Loucy (cell line): ENCODE measurements around the gene CYP2J2.

Experiments used
- H2AFZ ChIP-seq: fragments of 200-600 bp; sonication (generic); 2 replicates; pipeline ENCODE4 v1.6.0; 2016; ENCODE audit warnings: antibody characterized with exemption, mild to moderate bottlenecking, low read length, moderate library complexity
- H3F3A ChIP-seq: fragments of 200-600 bp; 2 replicates; pipeline ENCODE4 v1.6.0; 2016; ENCODE audit warnings: antibody characterized with exemption, low read depth, mild to moderate bottlenecking
- H3K27me3 ChIP-seq: fragments of 200-600 bp; sonication (generic); 2 replicates; pipeline ENCODE4 v1.6.1; 2014; ENCODE audit warnings: low read length, mild to moderate bottlenecking; ENCODE audit not compliant: insufficient read depth, poor library complexity, severe bottlenecking
- H3K36me3 ChIP-seq: fragments of 200-600 bp; sonication (generic); 2 replicates; pipeline ENCODE4 v1.6.1; 2016; ENCODE audit warnings: low read length; ENCODE audit not compliant: insufficient read depth
- H3K4me1 ChIP-seq: fragments of 200-600 bp; sonication (generic); 2 replicates; pipeline ENCODE4 v1.5.1; 2014; ENCODE audit warnings: low read length, mild to moderate bottlenecking; ENCODE audit not compliant: insufficient read depth, poor library complexity, severe bottlenecking
- H3K4me2 ChIP-seq: fragments of 200-600 bp; sonication (generic); 2 replicates; pipeline ENCODE4 v1.6.0; 2014; ENCODE audit warnings: antibody characterized with exemption, low read length, low read depth, mild to moderate bottlenecking; ENCODE audit not compliant: poor library complexity, severe bottlenecking
- H3K4me3 ChIP-seq: fragments of 200-600 bp; sonication (generic); 2 replicates; pipeline ENCODE4 v1.5.1; 2014; ENCODE audit warnings: low read length, mild to moderate bottlenecking, mixed read lengths; ENCODE audit not compliant: poor library complexity, severe bottlenecking
- H3K79me2 ChIP-seq: fragments of 200-600 bp; sonication (generic); 2 replicates; pipeline ENCODE4 v1.6.1; 2014; ENCODE audit warnings: low read length; ENCODE audit not compliant: insufficient read depth
- H3K9ac ChIP-seq: fragments of 200-600 bp; sonication (generic); 2 replicates; pipeline ENCODE4 v1.6.0; 2014; ENCODE audit warnings: mild to moderate bottlenecking, low read depth, low read length, moderate library complexity; ENCODE audit not compliant: poor library complexity, severe bottlenecking
- H3K9me2 ChIP-seq: fragments of 200-600 bp; sonication (generic); replicated peaks from 2 replicates; pipeline ENCODE4 v1.6.1; 2016; ENCODE audit warnings: low read depth, low read length, mixed read lengths
- H3K9me3 ChIP-seq: fragments of 200-600 bp; sonication (generic); 2 replicates; pipeline ENCODE4 v1.6.1; 2014; ENCODE audit warnings: mild to moderate bottlenecking, antibody characterized with exemption, low read length, low read depth; ENCODE audit not compliant: insufficient read depth
- H4K20me1 ChIP-seq: fragments of 200-600 bp; sonication (generic); 2 replicates; pipeline ENCODE4 v1.6.0; 2014; ENCODE audit warnings: antibody characterized with exemption, low read length, mild to moderate bottlenecking; ENCODE audit not compliant: insufficient read depth, poor library complexity, severe bottlenecking
- CTCF ChIP-seq: fragments of 200-600 bp; sonication (generic); conservative IDR thresholded peaks from 2 replicates; pipeline ENCODE4 v1.5.1; 2014; ENCODE audit warnings: mild to moderate bottlenecking, antibody characterized with exemption, low read length
- EZH2phosphoT487 ChIP-seq: fragments of 200-600 bp; IDR thresholded peaks from 2 replicates; pipeline ENCODE4 v1.6.1; 2018; ENCODE audit warnings: antibody characterized with exemption, mild to moderate bottlenecking, moderate library complexity, borderline replicate concordance

Gene CYP2J2

GRCh38 chr1:59892841-59893811 lies 33.4 kb downstream of the CYP2J2 start:
- Histone ChIP-seq H3K4me3 (peak overlapping the region; percentile 56), H4K20me1 (no peaks in the 10 kb centered on the region), H3K79me2 (no peaks in the 10 kb centered on the region), H2AFZ (peak overlapping the region; percentile 0; the same call in 1 of the 2 replicates), H3K4me2 (peak overlapping the region; percentile 76), H3K36me3 (no peaks in the 10 kb centered on the region), H3K9me3 (peaks cover 13% of the 10 kb centered on the region; the same call in 1 of the 2 replicates), H3K27me3 (no peaks in the 10 kb centered on the region), H3K4me1 (peaks cover 27% of the 10 kb centered on the region), H3F3A (peaks cover 6% of the 10 kb centered on the region), H3K9me2 (no peaks in the 10 kb centered on the region), H3K9ac (peak overlapping the region; percentile 28)
- TF ChIP-seq EZH2phosphoT487, result 0 out of 2 replicates have a peak, but pooled peaks have one; percentile 8
- no peak for TF ChIP-seq CTCF

- Histone ChIP-seq H2AFZ (no peak overlapping the region), H3K79me2 (no peaks in the 10 kb centered on the region), H4K20me1 (no peaks in the 10 kb centered on the region), H3K4me1 (peaks cover 2% of the 10 kb centered on the region), H3K27me3 (no peaks in the 10 kb centered on the region), H3K9ac (no peak overlapping the region), H3K4me2 (no peak overlapping the region), H3K9me3 (peaks cover 3% of the 10 kb centered on the region; the same call in 1 of the 2 replicates), H3K36me3 (no peaks in the 10 kb centered on the region), H3K9me2 (no peaks in the 10 kb centered on the region), H3K4me3 (no peak overlapping the region), H3F3A (no peaks in the 10 kb centered on the region)
- TF ChIP-seq CTCF (no peak), EZH2phosphoT487 (no peak)
These were observed 41.3 kb downstream of the CYP2J2 start for GRCh38 chr1:59885160-59885832.

GRCh38 chr1:59880735-59881134 lies 45.8 kb downstream of the CYP2J2 start:
- H3K36me3 ChIP-seq, result no peaks in the 10 kb centered on the region
- no peak overlapping the region for H3K4me3 ChIP-seq
- H3F3A ChIP-seq, result no peaks in the 10 kb centered on the region
- peaks cover 8% of the 10 kb centered on the region for H3K4me1 ChIP-seq
- no peaks in the 10 kb centered on the region for H3K9me3 ChIP-seq
- no peak overlapping the region for H3K4me2 ChIP-seq
- no peaks in the 10 kb centered on the region for H3K27me3 ChIP-seq
- no peak overlapping the region for H2AFZ ChIP-seq
- H3K9me2 ChIP-seq, result no peaks in the 10 kb centered on the region
- H3K9ac ChIP-seq, result no peak overlapping the region
- no peaks in the 10 kb centered on the region for H3K79me2 ChIP-seq
- TF ChIP-seq EZH2phosphoT487 (no peak), CTCF (no peak)
- H4K20me1 ChIP-seq, result no peaks in the 10 kb centered on the region
